Stimulated activated CD8-positive, alpha-beta memory T cell treated with anti-CD3 and anti-CD28 coated beads, Interleukin-2, amount 100 ng/mL, for 1 hour (primary cell): ENCODE data around the gene TTC16.

Source experiments
- DNase-seq, 2 donors: peaks; one replicate each; pipeline ENCODE4 v3.0.0-alpha.2; 2020; ENCODE audit warnings: low read depth in 2 of 2

TTC16 gene

GRCh38 chr9:127698386-127698785 is 17.5 kb upstream of the TTC16 start:
- no peak for DNase-seq

DNA sequence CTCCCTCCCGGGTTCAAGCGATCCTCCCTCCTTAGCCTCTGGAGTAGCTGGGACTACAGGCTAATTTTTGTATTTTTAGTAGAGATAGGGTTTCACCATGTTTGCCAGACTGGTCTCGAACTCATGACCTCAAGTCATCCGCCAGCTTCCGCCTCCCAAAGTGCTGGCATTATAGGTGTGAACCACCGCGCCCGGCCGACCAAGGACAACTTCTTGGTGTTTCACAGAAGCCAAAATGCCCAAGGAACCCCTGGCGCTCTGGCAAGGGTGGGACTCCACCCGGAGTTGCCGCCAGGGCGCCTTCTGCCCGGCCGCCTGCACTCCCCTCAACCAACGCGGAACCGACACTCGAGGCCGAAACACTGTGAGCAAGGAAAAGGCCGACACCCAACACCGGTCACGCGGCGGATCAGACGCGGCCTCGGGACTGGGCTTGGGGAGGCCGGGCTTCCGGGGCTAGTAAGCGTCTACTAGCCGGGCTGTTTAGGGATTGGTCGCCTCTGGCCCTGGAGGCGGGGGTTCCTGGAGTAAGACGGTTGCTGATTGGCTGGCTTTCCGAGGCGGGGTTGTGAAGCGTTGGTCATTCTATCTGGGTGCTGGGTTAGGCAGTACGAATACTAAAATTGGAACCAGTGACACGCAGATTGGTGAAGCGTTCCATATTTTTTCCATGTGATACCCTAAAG is 16.8 kb upstream of the TTC16 start:
- DNase-seq, result peak; percentile 64 to 74

- DNase-seq, result no peak
Observed at GRCh38 chr9:127700140-127700539, 15.7 kb upstream of the TTC16 start.

- no peak for DNase-seq
Observed at GRCh38 chr9:127700594-127701255, 15.2 kb upstream of the TTC16 start.

GRCh38 chr9:127703289-127703946 is 12.5 kb upstream of the TTC16 start:
- no peak for DNase-seq

DNA sequence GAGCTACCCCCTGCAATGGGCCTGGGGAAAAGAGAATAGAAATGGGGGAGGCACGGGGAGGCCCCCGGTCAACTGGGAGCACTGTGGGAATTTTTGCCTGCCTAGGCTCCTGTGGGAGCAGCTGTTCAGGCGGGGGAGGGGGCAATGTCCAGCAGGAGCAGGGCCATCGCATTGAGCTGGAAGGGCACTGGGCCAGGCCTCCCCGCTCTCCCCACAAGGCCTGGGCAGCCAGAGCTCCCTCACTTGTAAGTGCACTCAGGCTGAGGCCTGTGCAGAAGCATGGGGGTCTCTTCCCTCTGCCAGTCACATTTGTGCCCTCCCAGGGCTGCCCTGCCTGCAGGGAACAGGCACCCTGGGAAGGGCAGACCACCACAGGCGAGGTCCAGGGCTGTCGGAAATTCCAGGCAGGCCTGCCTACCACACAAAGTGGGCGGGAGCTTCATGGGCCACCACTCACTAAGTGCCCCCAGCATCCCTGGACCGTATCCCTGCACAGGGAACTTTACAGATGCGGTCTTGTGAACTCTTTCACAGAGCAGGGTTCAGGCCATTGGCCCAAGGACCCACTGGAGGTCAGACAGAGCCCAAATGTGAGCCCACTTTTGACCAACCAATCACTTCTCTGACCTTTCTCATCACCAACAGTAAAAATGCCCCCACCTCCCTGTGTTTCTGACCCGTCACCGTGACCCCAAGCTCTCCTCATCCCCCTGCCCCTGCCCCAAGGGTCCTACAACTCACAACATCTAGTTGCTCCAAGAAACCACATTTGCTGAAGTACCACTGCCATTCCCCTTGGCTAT is 10.1 kb upstream of the TTC16 start:
- DNase-seq, result no peak

GRCh38 chr9:127706836-127707241 is 9.0 kb upstream of the TTC16 start, which contains the start of gene CFAP157:
Gene CFAP157 (plus strand): TSS chr9:127706988. CDS start chr9:127707032, 44 bp downstream.
- no peak for DNase-seq

DNA sequence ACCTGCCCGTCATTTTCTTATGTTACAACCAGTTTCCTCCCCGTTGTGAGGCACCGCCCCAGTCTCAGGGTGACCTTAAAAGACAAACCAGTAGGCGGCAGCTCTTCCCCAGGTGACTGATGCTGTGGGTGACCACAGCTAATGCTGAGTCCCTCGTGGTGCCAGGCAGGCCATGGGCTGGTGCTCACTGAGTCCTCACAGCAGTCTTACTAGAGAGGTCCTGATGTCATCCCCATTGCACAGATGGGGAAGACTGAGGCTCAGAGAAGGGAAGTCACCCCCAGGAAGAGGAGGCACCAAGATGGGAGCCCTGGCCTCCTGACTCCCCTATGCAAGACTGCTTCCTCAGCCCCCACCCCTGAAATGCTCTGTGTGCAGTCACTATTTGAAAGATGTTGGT is 8.1 kb upstream of the TTC16 start:
- no peak for DNase-seq

GRCh38 chr9:127708952-127709587 is 6.8 kb upstream of the TTC16 start:
- DNase-seq, result no peak

GRCh38 chr9:127710204-127710783 is 5.6 kb upstream of the TTC16 start:
- DNase-seq, result no peak

DNA sequence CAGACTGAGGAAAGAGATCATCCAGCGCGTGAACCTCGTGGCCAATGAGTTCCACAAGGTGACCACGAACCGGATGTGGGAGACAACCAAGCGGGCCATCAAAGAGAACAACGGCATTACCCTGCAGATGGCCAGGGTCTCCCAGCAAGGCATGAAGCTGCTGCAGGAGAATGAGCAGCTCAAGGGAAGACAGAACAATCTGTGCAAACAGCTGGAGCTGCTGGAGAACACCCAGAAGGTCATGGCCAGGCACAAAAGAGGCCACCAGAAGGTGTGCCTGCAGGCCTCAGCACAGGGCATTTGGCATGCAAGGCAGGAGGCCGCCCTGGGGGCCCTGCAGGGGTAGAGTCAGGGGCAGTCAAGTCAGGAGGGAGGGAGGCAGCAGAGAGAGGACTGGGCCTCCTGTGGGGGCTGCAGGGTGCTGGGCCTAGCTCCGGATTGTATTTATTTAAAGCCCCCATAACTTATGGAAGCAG is 4.6 kb upstream of the TTC16 start:
- no peak for DNase-seq

- DNase-seq, result no peak
Observed at GRCh38 chr9:127711831-127712274, 4.0 kb upstream of the TTC16 start.

DNA sequence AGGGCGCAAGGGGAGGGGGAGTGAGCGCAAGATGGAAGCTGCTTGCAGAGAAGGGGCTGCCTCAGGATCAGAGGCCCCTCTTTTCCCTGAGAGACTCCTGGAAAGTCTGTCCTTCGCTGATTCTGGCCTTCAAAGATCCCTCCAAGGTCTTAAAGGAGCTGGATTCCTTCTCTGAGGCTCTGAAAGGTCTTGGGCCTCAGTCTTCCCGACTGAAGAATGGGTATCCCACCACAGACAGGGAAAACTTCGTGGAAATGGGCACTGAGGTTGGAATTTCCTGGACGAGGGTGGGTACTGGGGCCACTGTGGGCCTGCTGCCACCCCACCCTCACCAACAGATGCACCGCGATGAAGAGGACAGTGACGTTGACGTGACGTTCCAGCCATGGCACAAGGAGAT is 3.5 kb upstream of the TTC16 start:
- DNase-seq, result no peak

DNA sequence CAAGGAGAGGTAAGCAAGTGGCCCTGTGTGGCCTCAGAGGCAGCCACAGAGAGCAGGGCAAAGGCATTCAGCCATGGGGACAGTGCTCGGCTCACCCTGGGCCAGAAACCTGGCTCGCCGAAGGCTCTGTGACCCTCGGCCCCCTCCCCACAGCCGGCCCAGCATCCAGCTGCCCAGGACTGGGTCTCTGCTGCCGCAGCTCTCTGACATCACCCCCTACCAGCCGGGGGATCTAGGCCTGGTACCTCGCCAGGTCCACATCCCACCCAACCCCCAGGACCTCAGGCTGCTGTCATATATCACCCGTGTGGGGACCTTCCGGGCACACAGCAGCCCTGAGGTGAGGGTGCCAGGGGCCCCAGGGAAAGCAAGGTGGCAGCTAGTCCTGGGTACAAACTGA is 3.0 kb upstream of the TTC16 start:
- DNase-seq, result no peak

DNA sequence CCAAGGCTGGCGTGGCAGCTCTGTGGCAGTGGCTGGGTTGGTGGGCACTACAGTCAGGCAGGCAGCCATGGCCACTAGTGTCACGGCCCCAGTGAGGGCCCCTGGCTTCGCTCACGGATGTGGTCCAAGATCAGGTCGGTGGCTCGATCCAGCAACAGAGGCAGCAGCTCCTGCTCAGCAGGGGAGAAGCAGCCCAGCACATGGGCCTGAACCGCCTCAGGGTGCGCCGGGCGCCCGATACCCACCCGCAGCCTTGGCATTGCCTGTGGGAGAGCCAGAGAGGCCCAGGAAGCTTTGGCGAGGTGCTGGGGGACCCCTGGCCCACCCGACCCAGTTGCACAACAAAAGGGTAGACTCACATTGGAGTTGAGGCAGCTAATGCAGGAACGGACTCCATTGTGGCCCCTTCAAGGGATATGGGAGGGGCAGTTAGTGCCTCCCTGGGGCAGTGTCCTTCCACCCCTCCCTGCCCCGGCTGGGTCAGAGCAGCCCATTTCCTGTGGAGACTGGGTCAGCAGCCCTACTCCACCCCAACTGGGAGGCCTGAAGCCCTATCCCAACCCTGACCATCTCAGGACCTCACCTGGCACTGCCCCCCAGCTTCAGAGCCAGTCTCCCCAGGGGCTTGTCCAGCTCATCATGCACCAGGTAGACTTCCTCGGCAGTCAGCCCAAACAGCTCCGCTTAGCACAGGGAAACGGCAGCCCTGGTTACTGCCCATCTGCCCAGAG is 1.7 kb upstream of the TTC16 start:
- no peak for DNase-seq

GRCh38 chr9:127714951-127715469 is 869 bp upstream of the TTC16 start:
- no peak for DNase-seq

DNA sequence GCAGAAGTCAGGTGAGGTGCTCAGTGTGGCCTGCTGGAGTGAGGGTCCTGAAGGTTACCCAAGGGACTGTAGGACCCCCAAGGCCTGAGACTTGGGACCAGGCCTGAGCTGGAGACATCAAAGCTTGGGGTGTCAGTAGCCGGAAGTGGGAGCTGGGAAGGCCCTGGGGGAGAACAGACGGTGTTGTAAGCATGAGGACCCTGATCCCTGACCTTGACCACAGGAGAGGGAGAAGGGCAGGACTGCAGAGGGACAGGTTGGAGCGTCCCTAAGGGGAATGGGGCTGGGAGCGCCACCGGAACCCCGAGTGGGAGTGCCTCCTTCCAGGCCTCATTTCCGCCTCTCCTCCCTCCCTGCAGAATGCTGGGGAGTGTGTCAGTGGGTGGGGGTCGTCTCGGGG is 533 bp downstream of the TTC16 start:
- DNase-seq, result no peak

GRCh38 chr9:127717766-127718165 is 1.9 kb downstream of the TTC16 start:
- no peak for DNase-seq

GRCh38 chr9:127720031-127720864 is 4.4 kb downstream of the TTC16 start:
- no peak for DNase-seq
